HG02938 (cell line): Measurements from ENCODE around the gene CCDC186.

Experiments used
- ATAC-seq: cut with Tn5 transposase; IDR thresholded peaks from one replicate; pipeline ENCODE4 v1.9.1; 2021; ENCODE audit warnings: mild to moderate bottlenecking, moderate library complexity; ENCODE audit not compliant: unreplicated experiment

The CCDC186 gene

GRCh38 chr10:114073395-114074186 lies 100.4 kb downstream of the CCDC186 start:
- ATAC-seq, result no peak

GRCh38 chr10:114071178-114071577 lies 102.8 kb downstream of the CCDC186 start:
- ATAC-seq, result no peak
